Measurements from ENCODE around the gene RAB8B. TPM values are rescaled to one million over a fixed set of nuclear protein-coding genes. Genes with fewer than 3 reads are reported as not detected.
"Not testable (repeated sequence)": the region's sequence is repeated elsewhere in the genome, so short reads cannot be mapped to it uniquely, and the experiment has no call there.

The RAB8B gene
- total RNA-seq, 1 donor from 2014 or later, result 74.2 TPM

- intact Hi-C loops (cut with micrococcal nuclease), result loop anchor here (2.0 to 5.0 kb wide), 3 partner anchors 23 to 77 kb away; partner anchors contain the start of genes APH1B and RPS27L
Observed at GRCh38 chr15:63233667-63234423, 44.4 kb downstream of the RAB8B start.

GRCh38 chr15:63234451-63234870, 45.1 kb downstream of the RAB8B start:
- intact Hi-C loops (cut with micrococcal nuclease), result loop anchor here (5.0 kb wide), 1 partner anchor 43 kb away; the partner anchor contains the start of gene APH1B

GRCh38 chr15:63236272-63236671, 46.9 kb downstream of the RAB8B start:
- intact Hi-C loops (cut with micrococcal nuclease), result no loop called here

DNA sequence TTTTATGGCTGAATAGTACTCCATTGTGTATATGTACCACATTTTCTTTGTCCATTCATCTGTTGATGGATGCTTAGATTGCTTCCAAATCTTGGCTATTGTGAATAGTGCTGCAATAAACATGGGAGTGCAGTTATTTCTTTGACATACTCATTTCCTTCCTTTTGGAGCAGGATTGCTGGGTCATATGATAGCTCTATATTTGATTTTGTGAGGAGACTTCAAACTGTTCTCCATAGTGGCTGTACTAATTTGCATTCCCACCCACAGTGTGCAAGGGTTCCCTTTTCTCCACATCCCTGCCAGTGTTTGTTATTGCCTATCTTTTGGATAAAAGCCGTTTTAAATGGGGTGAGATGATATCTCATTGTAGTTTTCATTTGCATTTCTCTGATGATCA, 47.7 kb downstream of the RAB8B start:
- intact Hi-C loops (cut with micrococcal nuclease), result not testable (repeated sequence)

DNA sequence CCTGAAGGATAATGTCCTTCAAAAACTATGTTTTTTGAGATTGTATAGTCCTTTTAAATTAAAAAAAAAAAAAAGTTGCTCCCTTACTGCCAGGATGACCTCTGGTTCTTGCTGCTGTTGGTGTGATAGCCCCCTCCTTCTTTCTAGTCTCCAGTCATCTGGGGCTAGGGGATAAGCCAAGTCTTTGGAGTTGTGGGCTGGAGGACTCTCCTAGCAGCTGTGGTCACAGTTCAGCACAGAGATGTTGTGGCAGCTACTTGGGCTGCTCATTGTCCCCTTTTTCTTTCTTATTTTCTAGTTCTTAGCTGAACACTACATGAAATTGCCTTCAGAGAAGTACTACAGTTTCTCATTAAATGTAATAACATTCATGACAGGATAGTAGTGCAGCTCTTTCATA, 48.8 kb downstream of the RAB8B start:
- intact Hi-C loops (cut with micrococcal nuclease), result no loop called here

DNA sequence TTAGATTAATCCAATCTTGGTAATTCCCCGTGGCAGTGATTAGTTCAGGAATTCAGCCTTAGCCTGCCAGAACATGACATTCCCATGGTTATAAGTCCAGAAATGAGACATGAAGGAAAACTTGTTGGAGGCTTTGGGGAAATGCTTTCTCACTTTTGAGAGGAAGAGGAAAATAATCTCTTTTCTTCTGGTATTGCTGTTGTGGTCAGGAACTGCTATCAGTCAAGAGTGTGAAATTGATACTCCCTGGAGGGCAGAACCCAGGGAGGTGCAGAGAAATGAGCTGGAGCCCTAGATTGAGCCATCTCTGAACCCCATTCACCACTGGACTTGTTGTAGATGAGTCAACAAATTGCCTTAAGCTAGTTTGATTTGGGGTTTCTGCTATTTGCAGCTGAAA, 49.4 kb downstream of the RAB8B start:
- intact Hi-C loops (cut with micrococcal nuclease), result no loop called here

GRCh38 chr15:63240109-63240508, 50.7 kb downstream of the RAB8B start:
- intact Hi-C loops (cut with micrococcal nuclease), result no loop called here

DNA sequence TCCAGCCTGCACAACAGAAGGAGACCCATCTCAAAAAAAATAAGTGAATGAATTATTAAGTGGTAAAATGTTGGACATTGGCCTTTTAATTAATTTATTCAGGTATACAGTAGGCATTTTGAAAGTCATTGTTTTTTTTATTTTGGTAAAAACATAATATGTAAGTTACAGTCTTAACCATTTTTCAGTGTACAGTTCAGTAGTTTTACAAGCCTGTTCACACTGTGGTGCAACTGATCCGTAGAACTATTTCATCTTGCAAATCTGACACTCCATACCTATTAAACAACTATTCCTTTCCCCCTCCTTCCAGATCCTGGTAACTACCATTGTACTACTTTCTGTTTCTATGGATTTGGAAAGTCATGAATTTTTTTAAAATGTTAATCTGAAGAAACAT, 51.9 kb downstream of the RAB8B start:
- intact Hi-C loops (cut with micrococcal nuclease), result no loop called here

- intact Hi-C loops (cut with micrococcal nuclease), result no loop called here
Observed at GRCh38 chr15:63243101-63243500, 53.7 kb downstream of the RAB8B start.

- intact Hi-C loops (cut with micrococcal nuclease), result loop anchor here (2.0 kb wide), 1 partner anchor 51 kb away; no protein-coding TSS in a partner anchor
Observed at GRCh38 chr15:63243776-63244175, 54.4 kb downstream of the RAB8B start.

DNA sequence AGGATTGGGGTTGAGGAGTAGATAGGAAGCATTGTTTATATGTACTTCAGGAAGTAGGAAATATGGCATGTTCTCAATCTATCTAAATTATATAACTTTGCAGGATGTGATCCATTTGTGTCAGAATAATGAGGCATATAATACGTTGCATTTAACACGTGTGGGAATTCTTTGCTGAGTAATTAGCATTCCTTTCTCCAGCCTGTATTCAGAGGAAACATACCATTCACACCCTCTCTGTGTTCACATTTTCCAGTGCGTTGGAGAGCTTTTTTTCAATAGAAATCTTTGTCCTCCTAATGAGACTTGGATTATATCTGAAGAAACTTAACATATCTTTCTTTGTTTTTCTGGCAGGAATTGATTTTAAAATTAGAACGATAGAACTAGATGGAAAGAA, 55.0 kb downstream of the RAB8B start:
- intact Hi-C loops (cut with micrococcal nuclease), result loop anchor here (2.0 kb wide), 1 partner anchor 52 kb away; no protein-coding TSS in a partner anchor

DNA sequence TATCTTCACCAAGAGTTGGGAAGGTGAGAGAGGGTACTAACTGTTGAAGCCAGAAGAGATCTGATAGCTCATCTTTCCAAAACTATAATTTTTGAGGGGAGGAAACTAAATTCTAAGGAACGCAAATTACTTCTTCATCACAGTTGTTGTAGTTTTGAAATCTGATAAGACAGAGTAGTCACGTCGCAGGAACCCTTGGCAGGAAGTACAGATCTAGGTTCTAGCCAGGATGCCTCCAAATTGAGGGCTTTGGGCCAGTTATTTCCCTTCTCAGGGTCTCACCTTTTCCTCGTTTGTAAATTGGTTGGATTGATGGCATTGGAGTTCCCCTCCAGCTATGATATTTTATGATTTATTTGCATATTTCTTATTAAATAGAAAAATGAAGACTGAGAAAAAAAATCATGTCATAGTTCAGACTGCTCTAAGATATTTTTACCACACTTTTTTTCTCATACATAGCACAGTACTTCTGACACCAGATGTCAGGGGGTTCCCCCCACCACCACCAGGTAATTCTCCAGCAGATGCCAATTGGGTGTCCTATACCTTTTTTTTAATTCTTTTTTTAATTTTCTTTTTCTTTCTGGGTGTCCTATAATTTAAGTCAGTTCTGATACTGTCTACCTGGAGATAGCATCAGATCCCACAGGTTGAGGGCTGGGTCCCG, 55.7 kb downstream of the RAB8B start:
- intact Hi-C loops (cut with micrococcal nuclease), result loop anchor here (2.0 kb wide), 1 partner anchor 52 kb away; no protein-coding TSS in a partner anchor

DNA sequence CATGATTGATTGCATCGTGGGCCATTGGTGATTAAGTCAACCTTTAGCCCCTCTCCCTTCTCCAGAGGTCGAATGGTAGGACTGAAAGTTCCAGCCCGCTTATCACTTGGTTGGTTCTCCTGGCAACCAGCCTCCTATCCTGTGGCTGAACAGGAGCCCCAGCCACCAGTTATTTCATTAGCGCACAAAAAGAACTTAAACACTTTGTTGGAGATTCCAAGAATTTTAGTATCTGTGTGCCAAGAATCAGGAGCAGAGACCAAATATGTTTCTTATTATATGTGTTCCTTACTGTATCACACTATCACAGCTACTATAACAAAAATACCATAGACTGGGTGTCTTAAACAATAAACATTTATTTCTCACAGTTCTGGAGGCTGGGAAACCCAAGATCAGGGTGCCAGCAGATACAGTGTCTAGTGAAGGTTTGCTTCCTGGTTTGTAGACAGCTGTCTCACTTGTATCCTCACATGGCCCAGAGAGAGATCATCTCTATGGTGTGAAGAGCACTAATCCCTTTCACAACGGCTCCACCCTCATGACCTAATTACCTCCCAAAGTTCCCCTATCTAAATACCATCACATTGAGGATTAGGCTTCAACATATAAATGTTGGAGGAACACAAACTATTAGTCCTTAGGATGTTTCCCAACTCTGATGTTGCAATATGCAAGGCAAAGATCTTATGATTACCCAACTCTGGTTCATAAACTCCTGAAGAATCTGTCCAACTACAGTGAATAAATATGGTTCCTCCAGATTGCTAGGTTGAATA, 57.5 kb downstream of the RAB8B start:
- intact Hi-C loops (cut with micrococcal nuclease), result no loop called here

DNA sequence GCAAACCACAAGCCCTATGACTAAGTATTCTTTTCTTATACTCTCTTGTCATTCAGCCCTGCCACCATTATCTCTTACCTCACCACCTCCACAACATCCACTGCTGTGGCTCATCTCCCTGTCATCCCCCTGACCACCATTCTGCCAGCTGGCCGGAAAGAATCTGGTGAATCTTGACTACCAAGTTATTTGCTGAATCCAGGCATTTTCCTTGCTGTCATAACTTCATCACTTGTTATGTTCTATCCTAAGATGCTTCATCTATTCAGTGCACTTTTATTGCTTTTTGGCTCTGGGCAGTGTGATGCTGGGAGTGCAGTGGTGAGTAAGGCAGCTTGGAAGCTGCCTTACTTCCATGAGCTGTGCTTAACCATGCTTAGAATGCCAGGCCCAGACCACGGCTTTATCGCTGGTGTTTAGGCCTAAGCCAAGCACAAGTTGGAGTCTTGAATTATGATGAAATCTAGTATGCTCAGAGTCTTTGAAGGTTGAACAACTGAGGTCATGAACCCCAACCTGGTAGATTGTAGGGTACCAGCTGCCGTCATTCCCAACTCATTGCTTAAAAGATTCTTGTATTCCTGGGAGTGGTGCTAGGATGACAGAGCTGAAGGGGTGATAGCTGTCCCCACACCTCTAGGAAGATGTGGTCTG, 61.0 kb downstream of the RAB8B start:
- intact Hi-C loops (cut with micrococcal nuclease), result no loop called here

DNA sequence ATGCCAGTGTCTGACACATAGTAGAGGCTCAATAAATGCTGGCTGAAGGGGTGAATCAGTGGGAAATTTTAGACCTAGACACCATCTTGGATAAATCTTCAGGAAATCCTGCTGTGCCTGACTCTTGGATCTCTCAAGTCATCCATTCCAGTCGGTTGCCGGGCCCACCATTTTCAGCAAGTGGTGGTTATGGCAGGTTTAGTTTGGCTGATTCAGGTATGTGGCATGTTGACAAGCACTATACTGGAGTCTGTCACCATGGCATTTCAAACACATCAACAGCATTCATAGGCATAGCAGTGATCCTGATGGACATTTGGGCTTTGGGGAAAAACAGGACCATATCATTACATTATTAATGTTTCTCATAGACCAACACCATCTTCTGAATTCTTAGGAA, 62.3 kb downstream of the RAB8B start:
- intact Hi-C loops (cut with micrococcal nuclease), result no loop called here

DNA sequence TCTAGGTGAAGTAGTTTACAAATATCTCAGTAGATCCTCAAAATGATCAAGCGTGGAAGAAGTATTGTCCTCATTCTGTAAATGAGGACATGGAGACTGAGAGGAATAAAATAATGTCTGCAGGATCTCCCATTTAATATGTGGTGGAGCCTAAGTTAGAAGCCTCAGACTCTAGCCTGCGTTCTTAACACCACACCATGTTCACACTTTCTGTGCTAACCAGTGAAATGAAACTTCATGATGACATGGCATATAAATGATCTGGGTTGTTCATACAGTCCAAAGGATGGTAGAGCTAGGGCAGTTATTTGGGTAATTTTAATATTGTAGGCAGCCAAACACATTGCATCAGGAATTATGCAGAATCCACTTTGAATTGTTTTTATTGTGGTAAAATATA, 62.9 kb downstream of the RAB8B start:
- intact Hi-C loops (cut with micrococcal nuclease), result no loop called here

DNA sequence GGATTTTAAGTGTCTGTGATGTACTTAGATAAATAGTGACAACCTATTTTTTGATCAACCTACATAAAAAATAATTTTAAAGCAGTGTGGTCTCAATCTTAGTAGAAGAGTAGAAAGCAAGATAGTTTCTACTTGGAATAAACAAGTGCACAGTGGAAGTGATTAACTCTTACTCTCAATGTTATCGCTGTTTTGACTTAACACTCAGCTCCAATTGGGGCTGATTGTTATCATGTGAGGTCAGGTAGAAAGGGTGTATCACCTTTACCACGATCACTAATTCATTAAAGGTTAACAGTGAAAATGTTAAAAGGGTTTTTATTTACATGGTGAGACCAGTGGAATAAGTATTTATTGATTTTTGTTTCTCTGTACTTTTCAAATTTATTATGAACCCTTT, 65.6 kb downstream of the RAB8B start:
- intact Hi-C loops (cut with micrococcal nuclease), result no loop called here

DNA sequence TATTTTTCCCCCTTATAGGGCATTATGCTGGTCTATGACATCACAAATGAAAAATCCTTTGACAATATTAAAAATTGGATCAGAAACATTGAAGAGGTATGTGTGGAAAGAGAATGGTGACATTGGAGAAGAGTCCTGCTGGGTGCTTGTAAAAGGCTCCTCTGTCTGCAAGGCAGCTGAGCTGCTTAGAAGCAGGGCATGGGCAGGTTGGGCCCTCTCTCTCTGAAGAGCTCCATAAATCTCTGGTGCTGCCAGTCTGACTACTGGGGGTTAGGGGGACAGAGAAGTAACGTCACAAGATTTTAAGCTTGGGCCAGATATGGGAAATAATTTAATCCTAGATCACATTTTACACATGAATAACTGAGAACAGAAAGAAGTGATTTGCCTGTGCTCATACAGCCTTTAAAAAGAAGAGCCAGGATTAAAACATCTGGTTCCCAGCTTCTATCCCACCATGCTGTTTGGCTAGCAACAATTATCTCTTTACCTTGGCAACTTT, 66.1 kb downstream of the RAB8B start:
- intact Hi-C loops (cut with micrococcal nuclease), result no loop called here

GRCh38 chr15:63256433-63257274, 67.2 kb downstream of the RAB8B start:
- intact Hi-C loops (cut with micrococcal nuclease), result no loop called here

DNA sequence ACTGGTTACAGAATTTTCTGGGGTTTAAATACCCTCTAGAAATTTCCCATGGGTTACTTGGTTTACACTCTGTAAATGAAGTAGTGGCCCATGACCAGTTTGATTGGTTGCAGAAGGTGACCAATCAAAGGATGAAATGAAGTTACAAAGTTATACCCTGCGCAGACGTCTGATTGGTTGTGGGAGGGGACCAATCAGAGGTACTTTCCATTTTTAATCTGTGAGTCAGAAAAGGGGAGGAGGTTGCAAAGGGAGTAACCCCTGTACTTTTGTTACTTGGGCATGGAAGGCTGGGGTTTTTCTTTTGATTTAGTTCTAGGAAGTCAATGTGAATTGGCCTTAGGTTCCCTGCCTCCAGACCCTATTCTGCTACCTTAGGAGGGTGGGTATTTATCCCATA, 69.3 kb downstream of the RAB8B start:
- intact Hi-C loops (cut with micrococcal nuclease), result no loop called here
